Esophagus muscularis mucosa (tissue), 4 donors: ENCODE measurements around the gene FBXO36.

Source experiments
- CTCF ChIP-seq, 3 experiments: fragments of 200-600 bp in 2 of 3; fragments of 450-650 bp in 1 of 3; sonication (generic) in 2 of 3; IDR thresholded peaks; one replicate each; pipeline ENCODE4 v1.5.1; 2017 to 2019; ENCODE audit warnings: antibody characterized with exemption in 3 of 3, mild to moderate bottlenecking in 2 of 3, moderate library complexity in 1 of 3
- EP300 ChIP-seq: sonication (generic); formaldehyde crosslinking; IDR thresholded peaks from one replicate; pipeline ENCODE4 v1.6.1; 2017; ENCODE audit warnings: antibody characterized with exemption
- POLR2A ChIP-seq: fragments of 450-650 bp; IDR thresholded peaks from one replicate; pipeline ENCODE4 v1.6.1; 2017; ENCODE audit warnings: antibody characterized with exemption, moderate library complexity, mild to moderate bottlenecking, low read depth
- POLR2AphosphoS5 ChIP-seq, 2 donors: sonication (generic); formaldehyde crosslinking; IDR thresholded peaks; one replicate each; pipeline ENCODE4 v1.6.1; 2017; ENCODE audit warnings: antibody characterized with exemption in 2 of 2

DNA sequence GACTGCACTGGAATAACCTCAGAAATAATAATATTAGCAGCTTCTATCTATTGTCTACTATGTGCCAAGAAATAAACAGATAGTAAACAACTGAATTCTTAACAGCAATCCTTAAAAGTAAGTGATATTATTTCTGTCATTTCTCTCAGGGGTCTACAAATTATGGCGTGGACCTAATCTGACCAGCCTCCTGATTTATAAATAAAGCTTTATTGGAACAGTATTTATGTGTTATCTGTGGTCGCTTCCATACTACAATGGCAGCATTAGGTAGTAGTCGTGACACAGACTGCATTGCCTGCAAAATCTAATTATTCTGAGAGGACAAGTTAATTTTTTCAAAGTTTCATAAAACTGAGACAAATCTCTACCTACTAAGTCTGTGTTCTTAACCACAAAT is 97.4 kb downstream of the FBXO36 start:
- TF ChIP-seq CTCF (IDR thresholded peaks at IDR 0.05) (no peak), POLR2A (no peak), EP300 (no peak), POLR2AphosphoS5 (IDR thresholded peaks at IDR 0.05) (no peak)
